NOMO-1 (cell line): ENCODE measurements around the gene RGS6.
"Not testable (repeated sequence)": the region's sequence is repeated elsewhere in the genome, so short reads cannot be mapped to it uniquely, and the experiment has no call there.

ENCODE experiments used
- DNase-seq, 2 experiments: peaks; one replicate each; lab custom pipeline; 2025; ENCODE audit not compliant: unreplicated experiment in 2 of 2; lab: John Stamatoyannopoulos, UW

The RGS6 gene

GRCh38 chr14:71932229-71932981, at the start of gene RGS6:
TSS of gene RGS6 (plus strand) at chr14:71932429.
- DNase-seq: peak in 1 of 2 experiments; percentile 18

GRCh38 chr14:71883094-71883493, 49.1 kb upstream of the RGS6 start:
- DNase-seq: no peak

- DNase-seq: no peak
Measured at GRCh38 chr14:71885301-71885700, 46.9 kb upstream of the RGS6 start.

GRCh38 chr14:71887802-71888201, 44.4 kb upstream of the RGS6 start:
- DNase-seq: not testable (repeated sequence)

GRCh38 chr14:71890541-71890940, 41.7 kb upstream of the RGS6 start:
- DNase-seq: no peak

GRCh38 chr14:71891185-71891584, 41.0 kb upstream of the RGS6 start:
- DNase-seq: no peak

GRCh38 chr14:71891970-71892369, 40.3 kb upstream of the RGS6 start:
- no peak for DNase-seq

GRCh38 chr14:71905031-71905430, 27.2 kb upstream of the RGS6 start:
- no peak for DNase-seq

- no peak for DNase-seq
Measured at GRCh38 chr14:71905860-71906259, 26.4 kb upstream of the RGS6 start.

GRCh38 chr14:71907793-71908515, 24.3 kb upstream of the RGS6 start:
- DNase-seq: no peak

- DNase-seq: no peak
Measured at GRCh38 chr14:71911669-71912068, 20.6 kb upstream of the RGS6 start.

- no peak for DNase-seq
Measured at GRCh38 chr14:71913342-71913741, 18.9 kb upstream of the RGS6 start.

- DNase-seq: no peak
Measured at GRCh38 chr14:71918955-71919354, 13.3 kb upstream of the RGS6 start.

GRCh38 chr14:71923513-71923912, 8.7 kb upstream of the RGS6 start:
- DNase-seq: no peak

- DNase-seq: no peak
Measured at GRCh38 chr14:71931492-71932228, 569 bp upstream of the RGS6 start.

GRCh38 chr14:71933001-71933587, 865 bp downstream of the RGS6 start:
- no peak for DNase-seq

- not testable (repeated sequence) for DNase-seq
Measured at GRCh38 chr14:71938273-71938672, 6.0 kb downstream of the RGS6 start.

- DNase-seq: not testable (repeated sequence)
Measured at GRCh38 chr14:71939344-71939743, 7.1 kb downstream of the RGS6 start.

- not testable (repeated sequence) for DNase-seq
Measured at GRCh38 chr14:71940500-71940899, 8.3 kb downstream of the RGS6 start.

- not testable (repeated sequence) for DNase-seq
Measured at GRCh38 chr14:71941616-71942015, 9.4 kb downstream of the RGS6 start.
